Heart left ventricle (tissue), 16 donors: Measurements from ENCODE around the gene PRKCA. TPM values are rescaled to one million over a fixed set of nuclear protein-coding genes. Genes with fewer than 3 reads are reported as not detected.
"Not testable (repeated sequence)": the region's sequence is repeated elsewhere in the genome, so short reads cannot be mapped to it uniquely, and the experiment has no call there.

ENCODE experiments used
- ATAC-seq, 4 donors: fragments of 200-7000 bp; cut with Tn5 transposase; one replicate each; pipeline ENCODE4 v1.9.1; 2020 to 2022; ENCODE audit warnings: moderate library complexity in 4 of 4, mild to moderate bottlenecking in 3 of 4, moderate number of reproducible peaks in 1 of 4
- DNase-seq, 5 donors: peaks; one replicate each; pipeline ENCODE4 v3.0.0-alpha.2; 2020
- H3K27ac ChIP-seq, 12 donors: fragments of 200-600 bp; sonication (generic) in 4 of 12; one replicate each; pipeline versions ENCODE4 v1.5.0 to v1.8.0; 2016 to 2022; ENCODE audit warnings: mild to moderate bottlenecking in 2 of 12
- H3K27me3 ChIP-seq, 9 donors: fragments of 200-600 bp; sonication (generic) in 2 of 9; one replicate each; pipeline versions ENCODE4 v1.5.1 to v1.8.0; 2016 to 2022; ENCODE audit warnings: mild to moderate bottlenecking in 3 of 9
- H3K36me3 ChIP-seq, 9 donors: fragments of 200-600 bp; sonication (generic) in 2 of 9; one replicate each; pipeline versions ENCODE4 v1.5.0 to v1.8.0; 2018 to 2022; ENCODE audit warnings: mild to moderate bottlenecking in 2 of 9
- H3K4me1 ChIP-seq, 12 donors: fragments of 200-600 bp; sonication (generic) in 4 of 12; one replicate each; pipeline versions ENCODE4 v1.5.0 to v1.8.0; 2016 to 2022; ENCODE audit warnings: mild to moderate bottlenecking in 3 of 12
- H3K4me3 ChIP-seq, 12 donors: fragments of 200-600 bp; sonication (generic) in 4 of 12; one replicate each; pipeline versions ENCODE4 v1.5.0 to v1.8.0; 2017 to 2022; ENCODE audit warnings: mild to moderate bottlenecking in 9 of 12, moderate library complexity in 4 of 12
- H3K9me3 ChIP-seq, 12 donors: fragments of 200-600 bp; sonication (generic) in 4 of 12; one replicate each; pipeline versions ENCODE4 v1.5.0 to v1.8.0; 2016 to 2022; ENCODE audit warnings: mild to moderate bottlenecking in 1 of 12
- POLR2A ChIP-seq, 2 donors: fragments of 450-650 bp; IDR thresholded peaks; one replicate each; pipeline ENCODE4 v1.6.1; 2017; ENCODE audit warnings: antibody characterized with exemption in 2 of 2, mild to moderate bottlenecking in 2 of 2, moderate library complexity in 2 of 2
- WGBS, 4 donors: extraction: QIAGEN DNeasy Blood & Tissue Kit in 2 of 4; methylation state at CpG; one replicate each; pipeline versions ENCODE4 v1.1.5 to v1.1.7; 2013 to 2018; 5-methylcytosine and 5-hydroxymethylcytosine counted together
- intact Hi-C, 10 donors: fragments of 100-400 bp; cut with DNase I; formaldehyde crosslinking; loops; one replicate each; pipeline versions ENCODE4 v1.11.1 to v1.14.2; 2022
- polyA plus RNA-seq, 2 donors: library from polyadenylated mRNA; stranded (reverse); fragments of 200-250 nt; gene quantifications; one replicate each; pipeline ENCODE4 v1.2.3, GENCODE V29; 2013
- total RNA-seq, 9 donors: library from RNA; depleted of rRNA in 2 of 9; stranded (reverse); fragments of >200 nt in 2 of 9; fragmentation: NEBNext Ultra II Directional in 3 of 9; extraction: Animal tissue kit (Norgen Biotek cat#: 25700) in 3 of 9; gene quantifications; one replicate each; pipeline versions ENCODE4 v1.1.0 to v1.2.4, GENCODE V29; 2016 to 2023
- TF ChIP-seq, protein P1 (sequence below), 12 donors: fragments of 200-600 bp; sonication (generic) in 4 of 12; IDR thresholded peaks; one replicate each; pipeline versions ENCODE4 v1.5.0 to v1.8.0; 2018 to 2022; ENCODE audit warnings: antibody characterized with exemption in 12 of 12, mild to moderate bottlenecking in 5 of 12
- donor health status: ischemic (EF 13 %, LVEDD 7.1; RV severe dilation, severe dysfunction).
- donor health status: healthy with polysubstance abuse.
- donor health status: DM: no; HTN: yes; CAD: no.
- donor health status: DM: no; HTN: no; CAD: no.
- donor health status: ischemic (EF 25% LVEDD 6.9; RV normal size, moderate dysfunction).
- donor health status: ischemic (EF 25% LVEDD 5.7; RV mildly dilated, moderate dysfunction).
- donor health status: healthy.
- donor health status: DM: yes; HTN: yes; CAD: no.
- donor health status: ischemic (EF 35%, LVEDD 5.7; RV mildly dilated, moderate dysfunction).
- donor health status: nonischemic (EF 11% LVEDD 7.7; RV severe dilation, severe dysfunction).
- donor health status: DM: yes; HTN: yes; CAD: no.
- donor health status: PGD.
- donor health status: ischemic (EF 29% LVEDD 5.4; RV normal size, mild dysfunction).
- donor health status: nonischemic (EF 23%, LVEDD 6.1; RV moderate dilation, normal function).

PRKCA gene
- total and polyA plus RNA-seq, 11 donors, result 3.4 to 26.8 (median 11.4) TPM

DNA sequence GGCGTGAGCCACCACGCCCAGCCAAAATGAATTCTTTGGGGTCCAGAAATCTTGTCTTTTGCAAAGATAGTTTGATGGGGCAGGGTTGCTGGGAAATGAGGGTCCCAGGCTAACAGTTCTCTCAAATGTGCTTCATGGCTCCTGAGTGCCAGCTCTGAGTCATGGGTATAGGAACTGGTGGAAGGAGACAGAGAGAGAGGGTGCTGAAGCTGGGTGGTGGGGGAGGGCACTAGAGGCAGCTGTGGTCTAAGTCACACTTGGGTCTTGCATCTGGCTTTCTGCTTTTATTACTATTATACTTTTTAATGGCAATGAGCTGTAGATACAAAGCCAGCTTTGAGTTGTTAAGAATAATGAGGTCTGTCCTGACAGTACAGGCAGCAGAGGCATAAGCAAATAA is 54.6 kb downstream of the PRKCA start:
- Histone ChIP-seq H3K9me3 (no peaks in the 10 kb centered on the region), H3K27ac (no peak overlapping the region), H3K36me3 (no peaks in the 10 kb centered on the region), H3K4me3 (no peak overlapping the region), H3K4me1 (no peaks in the 10 kb centered on the region), H3K27me3 (no peaks in the 10 kb centered on the region)
- no peak for TF ChIP-seq POLR2A (IDR thresholded peaks at IDR 0.05)
- TF ChIP-seq, protein P1, sequence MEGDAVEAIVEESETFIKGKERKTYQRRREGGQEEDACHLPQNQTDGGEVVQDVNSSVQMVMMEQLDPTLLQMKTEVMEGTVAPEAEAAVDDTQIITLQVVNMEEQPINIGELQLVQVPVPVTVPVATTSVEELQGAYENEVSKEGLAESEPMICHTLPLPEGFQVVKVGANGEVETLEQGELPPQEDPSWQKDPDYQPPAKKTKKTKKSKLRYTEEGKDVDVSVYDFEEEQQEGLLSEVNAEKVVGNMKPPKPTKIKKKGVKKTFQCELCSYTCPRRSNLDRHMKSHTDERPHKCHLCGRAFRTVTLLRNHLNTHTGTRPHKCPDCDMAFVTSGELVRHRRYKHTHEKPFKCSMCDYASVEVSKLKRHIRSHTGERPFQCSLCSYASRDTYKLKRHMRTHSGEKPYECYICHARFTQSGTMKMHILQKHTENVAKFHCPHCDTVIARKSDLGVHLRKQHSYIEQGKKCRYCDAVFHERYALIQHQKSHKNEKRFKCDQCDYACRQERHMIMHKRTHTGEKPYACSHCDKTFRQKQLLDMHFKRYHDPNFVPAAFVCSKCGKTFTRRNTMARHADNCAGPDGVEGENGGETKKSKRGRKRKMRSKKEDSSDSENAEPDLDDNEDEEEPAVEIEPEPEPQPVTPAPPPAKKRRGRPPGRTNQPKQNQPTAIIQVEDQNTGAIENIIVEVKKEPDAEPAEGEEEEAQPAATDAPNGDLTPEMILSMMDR (IDR thresholded peaks at IDR 0.05), result no peak
- 98 to 100% (median 99%) methylated on average over 2 of the region's 2 CpGs for WGBS, 4 donors
- DNase-seq (no peak), ATAC-seq (no peak)
- intact Hi-C loops, result loop anchor here in 1 of 10 donors (10.0 kb wide), 1 partner anchor 48 kb away; no protein-coding TSS in a partner anchor

DNA sequence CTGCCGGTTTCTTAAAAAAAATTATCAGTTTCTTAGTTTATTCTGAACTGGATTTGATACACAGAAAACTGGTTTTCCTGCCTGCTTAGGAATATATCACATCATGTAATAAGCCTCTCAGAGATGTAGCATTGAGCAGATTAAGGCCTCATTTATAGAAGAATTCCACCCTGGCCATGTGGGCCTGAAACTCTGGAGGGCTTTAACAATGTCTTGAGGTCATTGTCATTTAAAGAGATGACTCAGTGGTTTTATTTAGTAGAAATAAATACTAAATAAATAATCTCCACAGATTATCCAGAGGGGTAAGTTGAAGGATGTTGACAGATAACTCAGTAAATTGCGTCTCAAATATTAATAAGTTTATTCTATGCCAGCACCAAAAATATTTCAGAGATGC is 56.9 kb downstream of the PRKCA start:
- ATAC-seq (no peak), DNase-seq (no peak)
- Histone ChIP-seq H3K4me3 (no peak overlapping the region), H3K27me3 (no peaks in the 10 kb centered on the region), H3K4me1 (no peaks in the 10 kb centered on the region), H3K27ac (no peak overlapping the region), H3K36me3 (no peaks in the 10 kb centered on the region), H3K9me3 (no peaks in the 10 kb centered on the region)
- 80 to 90% (median 88%) methylated on average over 2 of the region's 2 CpGs for WGBS, 4 donors
- TF ChIP-seq, protein P1 (IDR thresholded peaks at IDR 0.05), result no peak
- no peak for TF ChIP-seq POLR2A (IDR thresholded peaks at IDR 0.05)
- intact Hi-C loops, result loop anchor here in 1 of 10 donors (10.0 kb wide), 1 partner anchor 45 kb away; no protein-coding TSS in a partner anchor

DNA sequence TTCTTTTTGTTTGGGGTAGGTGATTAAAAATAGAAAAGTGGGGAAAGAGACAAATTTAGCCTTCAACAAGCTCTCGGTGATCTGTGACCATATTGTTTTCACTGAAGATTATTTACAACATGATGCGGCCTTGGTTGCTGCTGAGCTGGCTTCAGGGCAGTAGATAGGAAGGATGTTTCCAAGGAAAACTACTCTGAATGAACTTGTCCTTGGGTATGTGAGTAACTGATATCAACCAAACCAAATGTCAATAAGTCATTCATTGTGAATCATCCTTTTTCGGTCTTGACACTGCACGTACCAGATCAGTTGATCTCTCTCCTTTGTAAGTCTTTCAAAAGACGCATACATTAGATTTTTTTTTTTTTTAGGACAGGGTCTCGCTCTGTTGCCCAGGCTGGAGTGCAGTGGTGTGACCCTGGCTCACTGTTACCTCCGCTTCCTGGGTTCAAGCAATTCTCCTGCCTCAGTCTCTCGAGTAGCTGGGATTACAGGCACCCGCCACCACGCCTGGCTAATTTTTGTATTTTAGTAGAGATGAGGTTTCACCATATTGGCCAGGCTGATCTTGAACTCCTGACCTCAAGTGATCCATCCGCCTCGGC is 58.6 kb downstream of the PRKCA start:
- H3K4me1 ChIP-seq, intact Hi-C loops, H3K27ac ChIP-seq, H3K4me3 ChIP-seq, H3K27me3 ChIP-seq, H3K9me3 ChIP-seq, DNase-seq, ATAC-seq, H3K36me3 ChIP-seq: not testable (repeated sequence)
- WGBS, 4 donors, result 92 to 97% (median 94%) methylated on average over 12 of the region's 12 CpGs

DNA sequence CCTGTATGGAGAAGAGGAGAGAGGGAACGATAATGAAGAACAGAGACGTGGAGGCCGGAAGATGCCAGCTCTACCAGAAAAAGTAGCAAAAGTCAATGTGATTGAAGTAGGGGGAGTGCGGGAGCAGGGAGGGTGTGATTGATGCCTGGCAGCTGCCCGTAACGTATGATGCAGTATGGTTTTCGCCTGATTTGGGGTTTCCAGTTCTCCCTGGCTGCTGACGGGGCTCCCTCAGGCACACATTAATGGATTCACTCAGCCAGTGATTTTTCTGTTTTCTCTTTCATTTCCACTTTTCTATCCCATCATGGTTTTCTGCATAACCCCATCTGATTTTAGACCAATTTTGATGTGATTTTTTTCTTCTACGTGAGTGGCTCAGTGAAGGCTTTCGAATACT is 62.1 kb downstream of the PRKCA start:
- Histone ChIP-seq H3K27ac (no peak overlapping the region), H3K27me3 (no peaks in the 10 kb centered on the region), H3K4me3 (no peak overlapping the region), H3K9me3 (no peaks in the 10 kb centered on the region), H3K4me1 (no peaks in the 10 kb centered on the region), H3K36me3 (no peaks in the 10 kb centered on the region)
- TF ChIP-seq, protein P1 (IDR thresholded peaks at IDR 0.05), result no peak
- TF ChIP-seq POLR2A (IDR thresholded peaks at IDR 0.05), result no peak
- ATAC-seq (no peak), DNase-seq (no peak)
- WGBS, 4 donors, result 94 to 96% (median 95%) methylated on average over 10 of the region's 10 CpGs
- intact Hi-C loops, result no loop called here

DNA sequence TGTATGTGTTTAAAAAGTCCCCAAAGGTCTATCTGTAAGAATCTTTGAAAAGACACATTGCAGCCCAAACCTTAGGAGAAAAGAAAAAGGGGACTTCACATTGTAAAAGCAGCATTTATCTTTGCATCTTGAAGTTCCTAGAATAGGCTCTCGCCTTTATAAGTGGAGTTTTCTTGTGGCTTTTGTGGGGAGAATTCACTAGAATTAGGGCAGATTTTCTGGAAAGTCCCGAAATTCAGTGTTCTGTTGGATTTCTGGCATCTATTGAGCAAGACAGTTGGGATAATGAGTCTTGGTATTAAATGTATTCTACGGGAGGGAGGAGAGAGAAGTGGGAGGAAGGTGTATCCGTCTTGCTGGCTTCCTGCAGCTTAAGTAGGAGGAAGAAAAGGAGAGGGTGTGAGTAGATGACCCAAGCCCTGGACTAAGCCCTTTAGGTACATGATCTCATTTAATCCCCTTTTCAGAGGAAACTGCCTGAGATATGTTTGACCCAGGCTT is 62.6 kb downstream of the PRKCA start:
- intact Hi-C loops, result no loop called here

More for the DNA sequence above, 62.6 kb downstream of the PRKCA start:
- Histone ChIP-seq H3K4me3 (no peak overlapping the region), H3K9me3 (no peaks in the 10 kb centered on the region), H3K4me1 (no peaks in the 10 kb centered on the region), H3K36me3 (no peaks in the 10 kb centered on the region), H3K27me3 (no peaks in the 10 kb centered on the region), H3K27ac (no peak overlapping the region)
- 43 to 59% (median 49%) methylated on average over 4 of the region's 4 CpGs for WGBS, 4 donors
- TF ChIP-seq POLR2A (IDR thresholded peaks at IDR 0.05), result no peak
- TF ChIP-seq, protein P1 (IDR thresholded peaks at IDR 0.05), result no peak
- no peak for DNase-seq
- no peak for ATAC-seq
